NCI-H146 treated with DMSO at 0.1 percent for 48 hours (cell line): Measurements from ENCODE around the gene WWTR1.

Experiments
- DNase-seq: peaks from one replicate; lab custom pipeline; 2025; ENCODE audit not compliant: unreplicated experiment; lab: John Stamatoyannopoulos, UW

WWTR1 gene

GRCh38 chr3:149625795-149626194, 32.0 kb downstream of the WWTR1 start:
- DNase-seq = no peak

DNA sequence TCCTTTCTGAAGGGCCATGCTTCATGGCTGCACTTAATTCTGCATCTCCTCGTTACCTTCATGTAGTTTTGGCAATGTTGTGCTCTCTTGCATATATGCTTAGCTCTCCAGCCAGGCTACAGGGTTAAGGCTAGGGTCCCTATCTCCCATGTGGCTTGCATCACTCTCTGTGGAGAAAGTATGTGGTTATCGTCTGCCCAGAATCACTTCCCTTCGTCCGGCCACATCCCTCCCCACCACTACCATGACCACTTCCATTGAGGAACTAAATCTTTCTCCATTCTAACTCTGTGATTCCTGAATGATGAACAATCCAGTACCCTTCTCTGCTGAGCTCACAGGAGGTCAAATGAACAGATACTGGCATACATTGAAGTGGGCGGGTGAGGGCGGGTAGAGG, 34.0 kb downstream of the WWTR1 start:
- DNase-seq = no peak

GRCh38 chr3:149621218-149622005, 36.4 kb downstream of the WWTR1 start:
- no peak for DNase-seq

- no peak for DNase-seq
These were observed 37.4 kb downstream of the WWTR1 start for GRCh38 chr3:149620291-149621020.

DNA sequence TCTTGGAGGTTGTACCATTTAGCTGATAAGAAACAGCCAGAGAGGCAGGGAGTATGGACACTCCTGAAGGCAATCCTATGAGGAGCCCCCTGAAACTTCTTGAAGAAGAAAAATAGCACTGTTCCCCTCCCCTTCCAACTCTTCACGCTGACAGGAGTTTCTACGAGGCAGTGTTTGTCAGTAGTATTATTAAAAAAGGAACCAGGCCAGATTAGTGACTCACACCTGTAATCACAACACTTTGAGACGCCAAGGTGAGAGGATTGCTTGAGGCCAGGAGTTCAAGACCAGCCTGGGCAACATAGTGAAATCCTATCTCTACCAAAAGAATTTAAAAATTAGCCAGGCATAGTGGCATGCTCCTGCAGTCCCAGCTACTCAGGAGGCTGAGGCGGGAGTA, 38.7 kb downstream of the WWTR1 start:
- no peak for DNase-seq

GRCh38 chr3:149618151-149619123, 39.4 kb downstream of the WWTR1 start:
- peak; percentile 14 for DNase-seq

DNA sequence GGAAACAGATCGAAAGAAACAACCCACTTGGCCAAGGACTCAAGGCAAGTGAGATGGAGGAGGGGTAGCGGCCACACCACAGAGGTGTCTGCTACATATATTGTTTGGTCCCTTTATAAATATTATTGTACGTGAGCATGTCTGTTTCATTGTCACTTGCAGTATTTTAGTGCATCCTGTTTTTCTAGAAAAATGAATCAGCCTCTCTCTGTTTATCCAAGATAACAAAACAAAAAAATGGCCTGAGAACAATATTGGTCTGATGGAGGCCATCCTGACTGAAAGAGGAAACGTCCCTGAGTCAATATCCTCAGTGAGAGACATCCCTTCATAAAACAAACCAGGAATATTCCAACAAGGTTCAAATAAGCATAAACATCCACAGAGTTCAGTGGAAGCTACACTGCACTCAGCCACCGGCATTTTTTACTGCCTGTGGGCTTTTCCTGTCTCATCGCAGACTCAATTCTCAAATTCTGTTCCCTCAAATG, 42.0 kb downstream of the WWTR1 start:
- DNase-seq = no peak

DNA sequence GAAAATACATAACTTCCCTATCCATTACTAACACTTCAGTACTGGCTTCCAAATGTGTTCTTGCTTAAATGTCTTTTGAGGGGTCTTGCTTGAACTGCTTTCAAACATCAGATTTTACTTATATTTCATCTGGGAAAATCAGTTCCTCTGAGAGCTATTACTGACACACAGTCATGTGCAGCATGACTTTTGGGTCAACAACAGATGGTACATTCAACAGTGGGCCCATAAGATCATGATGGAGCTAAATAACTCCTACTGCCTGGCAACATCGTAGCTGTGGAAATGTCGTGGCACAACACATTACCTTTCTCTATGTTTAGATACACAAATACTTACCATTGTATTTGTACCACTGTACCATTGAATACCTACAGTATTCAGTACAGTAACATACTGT, 43.8 kb downstream of the WWTR1 start:
- no peak for DNase-seq

DNA sequence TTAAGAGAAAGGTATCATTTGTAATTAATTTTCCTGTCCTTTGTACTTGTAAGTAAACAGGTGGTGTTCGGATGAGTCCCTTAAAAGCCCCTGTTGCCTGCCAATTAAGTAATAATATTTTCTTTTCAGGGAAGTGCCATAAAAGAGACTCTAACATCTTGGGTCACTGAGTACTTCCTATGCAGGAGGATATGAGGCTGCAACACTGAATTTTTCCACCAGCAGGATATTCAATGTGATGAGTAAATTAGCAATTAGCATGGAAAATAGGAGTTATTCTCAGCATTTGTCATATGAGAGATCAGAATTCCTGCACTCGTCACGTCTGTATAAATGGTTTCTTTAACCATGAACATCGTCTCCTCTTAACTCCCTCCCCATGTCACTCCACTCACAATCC, 45.4 kb downstream of the WWTR1 start:
- no peak for DNase-seq

DNA sequence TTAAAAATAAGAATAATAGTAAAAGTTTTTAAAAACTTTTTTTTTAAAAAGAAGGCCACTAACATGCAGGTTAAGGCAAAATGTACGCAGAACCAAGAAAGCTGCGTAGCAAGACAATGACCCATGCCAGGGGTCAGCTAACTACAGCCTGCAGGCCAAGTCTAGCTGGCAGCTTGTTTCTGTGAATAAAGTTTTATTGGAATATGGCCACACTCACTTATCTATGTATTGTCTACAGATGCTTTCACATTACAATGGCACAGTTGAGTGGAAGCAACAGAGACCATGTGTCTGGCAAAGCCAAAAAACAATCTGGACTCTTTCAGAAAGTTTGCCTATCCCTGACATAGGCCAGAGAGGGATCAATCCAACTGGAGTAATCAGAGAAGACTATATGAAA, 46.7 kb downstream of the WWTR1 start:
- no peak for DNase-seq

DNA sequence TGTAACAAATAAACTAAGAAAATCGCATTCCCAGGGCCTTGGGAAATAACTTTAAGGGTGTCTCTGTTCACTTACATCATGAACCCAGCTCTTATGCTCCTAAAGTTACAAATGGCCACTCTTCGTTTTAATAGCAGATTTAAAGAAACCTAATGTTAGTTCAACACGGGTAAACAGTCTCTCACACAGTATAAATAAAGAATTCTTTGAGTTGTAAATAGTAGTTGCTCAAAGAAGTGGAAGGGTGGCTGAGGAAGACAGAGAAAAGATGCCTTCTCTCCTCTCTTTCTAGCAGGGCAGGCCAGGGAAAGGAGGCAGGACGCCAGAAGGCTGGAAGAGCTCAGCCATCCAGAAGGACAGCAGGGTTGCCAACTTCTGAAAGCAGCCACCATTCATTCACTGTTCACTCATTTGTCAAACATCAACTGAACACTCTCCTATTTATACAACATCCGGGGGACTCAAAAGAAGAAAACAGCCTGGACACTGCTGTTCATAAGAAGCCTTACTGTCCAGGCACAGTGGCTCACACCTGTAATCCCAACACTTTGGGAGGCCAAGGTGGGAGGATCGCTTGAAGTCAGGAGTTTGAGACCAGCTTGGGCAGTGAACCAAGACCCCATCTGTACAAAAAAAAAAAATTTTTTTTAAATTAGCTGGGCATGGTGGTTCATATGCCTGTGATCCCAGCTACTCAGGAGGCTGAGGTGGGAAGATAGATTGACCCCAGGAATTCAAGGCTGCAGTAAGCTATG, 47.3 kb downstream of the WWTR1 start:
- DNase-seq = no peak

- DNase-seq = no peak
These were observed 48.2 kb downstream of the WWTR1 start for GRCh38 chr3:149609595-149609994.

DNA sequence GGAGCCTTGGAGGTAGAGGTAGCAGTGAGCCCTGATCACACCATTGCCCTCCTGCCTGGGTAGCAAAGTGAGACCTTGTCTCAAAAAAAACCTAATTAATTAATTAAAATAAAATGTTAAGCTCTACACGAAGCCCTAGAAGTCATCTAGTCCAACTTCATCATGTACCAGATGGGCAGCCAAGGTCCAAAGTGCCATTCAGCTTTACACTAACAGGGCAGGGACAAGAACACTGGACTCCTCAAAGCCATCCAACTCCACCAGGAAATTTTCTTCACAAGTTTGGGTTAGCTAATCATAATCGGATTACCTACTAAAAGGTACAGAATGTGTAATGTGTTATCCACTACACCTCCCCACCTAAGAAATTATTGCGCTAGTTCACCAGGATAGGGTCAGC, 48.8 kb downstream of the WWTR1 start:
- DNase-seq = no peak

DNA sequence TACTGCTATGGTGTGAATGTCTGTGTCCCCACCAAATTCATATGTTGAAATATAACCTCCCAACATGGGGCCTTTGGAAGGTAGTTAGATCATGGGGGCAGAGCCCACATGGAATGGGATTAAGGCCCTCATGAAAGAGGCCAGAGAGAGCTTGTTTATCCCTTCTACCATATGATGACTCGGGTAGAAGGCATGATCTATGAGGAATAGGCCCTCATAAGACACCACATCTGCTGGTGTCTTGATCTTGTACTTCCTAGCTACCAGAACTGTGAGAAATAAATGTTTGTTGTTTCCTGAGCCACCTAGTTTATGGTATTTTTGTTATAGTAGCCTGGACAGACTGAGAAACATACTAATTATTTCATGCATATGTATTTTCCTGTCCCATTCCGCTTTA, 51.9 kb downstream of the WWTR1 start:
- DNase-seq = no peak

- no peak for DNase-seq
These were observed 53.5 kb downstream of the WWTR1 start for GRCh38 chr3:149604125-149604875.

DNA sequence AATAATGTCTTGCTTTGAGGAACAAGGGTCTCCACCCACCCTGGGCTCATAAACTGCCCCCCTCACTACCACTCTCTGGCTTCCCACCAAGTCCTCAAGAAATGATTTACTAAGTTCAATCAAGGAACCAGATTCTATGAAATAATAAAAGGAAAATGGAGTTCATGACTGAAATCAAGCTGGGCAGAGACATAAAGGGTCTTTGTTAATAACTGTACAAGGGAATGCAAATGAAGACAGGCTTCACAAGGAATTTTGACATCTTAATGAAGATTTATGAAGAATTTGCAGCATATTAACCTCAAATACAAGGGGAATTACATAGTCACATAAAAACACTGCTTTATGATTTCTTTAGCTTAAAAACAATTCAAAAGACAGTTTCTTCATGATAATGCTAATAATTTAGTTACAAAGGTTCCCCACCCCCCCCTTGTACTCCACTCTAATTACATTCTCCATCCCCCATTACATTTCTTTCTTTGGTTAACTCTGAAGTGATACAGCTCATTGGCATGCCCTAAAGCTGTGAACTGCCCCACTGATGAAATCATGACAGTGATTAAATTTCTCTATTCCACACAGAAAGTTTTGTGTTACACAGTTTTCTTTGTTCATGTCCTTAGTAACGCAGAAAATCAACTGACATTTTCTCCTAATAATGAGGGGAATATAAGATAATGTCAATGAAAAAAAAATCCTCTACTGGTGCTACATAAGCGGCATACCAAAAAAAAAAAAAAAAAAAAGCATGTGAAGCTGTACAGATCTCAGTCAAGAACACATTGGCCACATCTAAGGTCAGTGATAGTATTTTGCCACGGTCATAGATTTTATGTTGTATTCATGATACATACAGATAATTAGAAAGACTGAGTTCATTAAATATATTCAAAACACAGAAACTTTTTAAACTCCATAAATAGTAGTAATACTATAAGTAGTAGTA, 54.4 kb downstream of the WWTR1 start:
- DNase-seq = no peak

- no peak for DNase-seq
These were observed 57.2 kb downstream of the WWTR1 start for GRCh38 chr3:149600634-149601033.

- no peak for DNase-seq
These were observed 58.6 kb downstream of the WWTR1 start for GRCh38 chr3:149599236-149599635.
